ENCODE data around the gene B3GNT9.

The B3GNT9 gene

DNA sequence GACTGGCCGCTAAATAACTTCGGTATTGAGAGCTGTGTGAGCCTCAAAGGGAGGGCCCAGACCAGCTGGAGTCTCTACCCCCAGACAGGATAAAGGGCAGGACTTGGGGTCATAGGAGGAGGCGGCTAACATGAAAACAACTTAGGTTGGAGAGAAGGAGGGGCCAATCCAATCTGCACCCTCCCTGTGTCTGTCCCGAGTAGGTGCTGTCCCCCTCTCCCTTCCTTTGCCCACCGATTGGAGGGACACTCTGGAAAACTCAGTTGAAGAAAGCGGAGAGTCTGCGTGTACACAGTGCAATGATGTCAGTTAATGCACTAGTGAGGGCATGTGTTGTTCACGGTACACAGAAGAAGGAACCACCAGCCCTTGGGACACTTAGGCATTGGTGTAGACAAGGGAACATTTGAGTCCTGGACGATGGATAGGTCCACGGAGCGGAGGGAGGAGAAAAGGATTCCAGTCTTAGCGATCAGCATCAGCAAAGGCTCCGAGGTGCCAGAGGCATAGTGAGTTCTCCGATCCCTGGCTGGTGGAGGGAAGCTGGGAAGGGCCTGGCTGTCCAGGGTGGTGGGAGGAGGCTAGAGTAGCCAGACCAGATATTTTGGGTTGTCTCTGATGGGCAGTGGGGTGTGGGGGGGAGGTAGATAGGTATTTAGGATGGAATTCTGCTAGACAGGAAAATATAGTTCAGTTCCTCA is 20.3 kb upstream of the B3GNT9 start:
- no peak overlapping the region for H3K27ac ChIP-seq

DNA sequence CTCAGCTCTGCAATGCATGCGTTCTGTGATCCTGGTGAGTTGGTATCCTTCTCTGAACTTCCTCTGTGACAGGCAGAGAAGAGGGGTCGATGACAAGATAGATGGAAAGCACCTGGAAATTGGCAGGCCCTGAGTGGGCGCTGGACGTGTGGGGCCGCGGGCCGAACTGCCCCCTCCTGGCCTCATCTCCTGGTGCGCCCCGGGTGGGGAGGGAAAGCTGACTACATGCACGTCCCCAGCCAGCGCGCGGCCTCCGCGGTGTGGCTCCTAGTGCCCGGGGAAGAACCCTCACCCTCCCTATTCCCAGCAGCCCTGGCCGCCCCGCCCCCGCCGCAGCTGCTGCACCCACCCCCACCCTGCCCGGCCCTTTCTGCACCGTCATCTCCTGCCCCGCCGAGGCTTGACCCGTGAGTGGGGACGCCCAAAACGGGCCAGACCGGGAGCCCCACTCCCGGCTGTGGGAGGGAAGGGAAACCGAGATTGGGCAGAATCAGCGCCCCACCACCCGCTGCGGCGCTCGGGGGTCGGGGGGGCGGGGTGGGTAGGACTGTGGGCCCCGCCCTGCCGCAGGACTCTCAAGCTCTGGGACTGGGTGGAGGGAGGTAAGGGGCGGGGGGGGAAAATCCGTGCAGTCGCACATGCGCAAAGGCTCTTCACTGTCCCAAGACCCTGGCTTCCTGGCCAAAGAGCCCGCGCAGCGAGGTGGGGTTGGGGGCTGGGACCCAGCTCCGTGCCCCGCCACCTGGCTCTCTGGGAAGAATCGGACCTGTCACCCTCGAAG is 19.6 kb upstream of the B3GNT9 start, which contains the start of gene NOL3:
Gene NOL3, plus strand, starts transcription at position 371 of the 781 bp plus-strand sequence.
- H3K27ac ChIP-seq, result no peak within 1 kb of the TSS
- TF ChIP-seq, protein P1, sequence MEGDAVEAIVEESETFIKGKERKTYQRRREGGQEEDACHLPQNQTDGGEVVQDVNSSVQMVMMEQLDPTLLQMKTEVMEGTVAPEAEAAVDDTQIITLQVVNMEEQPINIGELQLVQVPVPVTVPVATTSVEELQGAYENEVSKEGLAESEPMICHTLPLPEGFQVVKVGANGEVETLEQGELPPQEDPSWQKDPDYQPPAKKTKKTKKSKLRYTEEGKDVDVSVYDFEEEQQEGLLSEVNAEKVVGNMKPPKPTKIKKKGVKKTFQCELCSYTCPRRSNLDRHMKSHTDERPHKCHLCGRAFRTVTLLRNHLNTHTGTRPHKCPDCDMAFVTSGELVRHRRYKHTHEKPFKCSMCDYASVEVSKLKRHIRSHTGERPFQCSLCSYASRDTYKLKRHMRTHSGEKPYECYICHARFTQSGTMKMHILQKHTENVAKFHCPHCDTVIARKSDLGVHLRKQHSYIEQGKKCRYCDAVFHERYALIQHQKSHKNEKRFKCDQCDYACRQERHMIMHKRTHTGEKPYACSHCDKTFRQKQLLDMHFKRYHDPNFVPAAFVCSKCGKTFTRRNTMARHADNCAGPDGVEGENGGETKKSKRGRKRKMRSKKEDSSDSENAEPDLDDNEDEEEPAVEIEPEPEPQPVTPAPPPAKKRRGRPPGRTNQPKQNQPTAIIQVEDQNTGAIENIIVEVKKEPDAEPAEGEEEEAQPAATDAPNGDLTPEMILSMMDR (conservative IDR thresholded peaks at IDR 0.05), result no peak

More for the DNA sequence above, 20.3 kb upstream of the B3GNT9 start:
- TF ChIP-seq, protein P1 (conservative IDR thresholded peaks at IDR 0.05), result no peak

GRCh38 chr16:67169642-67170167 is 18.9 kb upstream of the B3GNT9 start:
- H3K27ac ChIP-seq, result no peak overlapping the region

GRCh38 chr16:67169011-67169451 is 18.2 kb upstream of the B3GNT9 start:
- TF ChIP-seq, protein P1 (conservative IDR thresholded peaks at IDR 0.05), result no peak
- no peak overlapping the region for H3K27ac ChIP-seq

More at GRCh38 chr16:67169642-67170167, 18.9 kb upstream of the B3GNT9 start:
- TF ChIP-seq, protein P1 (conservative IDR thresholded peaks at IDR 0.05), result no peak

DNA sequence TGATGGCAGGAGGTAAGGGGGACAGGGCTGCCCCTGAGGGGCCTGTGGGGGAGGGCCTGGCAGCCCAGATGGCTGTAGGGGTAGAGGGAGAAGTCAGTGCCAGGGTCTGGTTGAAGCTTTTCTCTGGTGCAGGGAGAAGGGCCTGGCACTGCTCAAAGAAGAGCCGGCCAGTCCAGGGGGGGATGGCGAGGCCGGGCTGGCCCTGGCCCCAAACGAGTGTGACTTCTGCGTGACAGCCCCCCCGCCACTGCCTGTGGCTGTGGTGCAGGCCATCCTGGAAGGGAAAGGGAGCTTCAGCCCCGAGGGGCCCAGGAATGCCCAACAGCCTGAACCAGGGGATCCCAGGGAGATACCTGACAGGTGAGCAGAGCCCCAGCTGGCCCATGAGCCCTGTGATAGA is 16.8 kb upstream of the B3GNT9 start:
- TF ChIP-seq, protein P1 (conservative IDR thresholded peaks at IDR 0.05), result no peak
- no peak overlapping the region for H3K27ac ChIP-seq

- no peak overlapping the region for H3K27ac ChIP-seq
- TF ChIP-seq, protein P1 (conservative IDR thresholded peaks at IDR 0.05), result no peak
These were observed 15.9 kb upstream of the B3GNT9 start for GRCh38 chr16:67166598-67167168.

DNA sequence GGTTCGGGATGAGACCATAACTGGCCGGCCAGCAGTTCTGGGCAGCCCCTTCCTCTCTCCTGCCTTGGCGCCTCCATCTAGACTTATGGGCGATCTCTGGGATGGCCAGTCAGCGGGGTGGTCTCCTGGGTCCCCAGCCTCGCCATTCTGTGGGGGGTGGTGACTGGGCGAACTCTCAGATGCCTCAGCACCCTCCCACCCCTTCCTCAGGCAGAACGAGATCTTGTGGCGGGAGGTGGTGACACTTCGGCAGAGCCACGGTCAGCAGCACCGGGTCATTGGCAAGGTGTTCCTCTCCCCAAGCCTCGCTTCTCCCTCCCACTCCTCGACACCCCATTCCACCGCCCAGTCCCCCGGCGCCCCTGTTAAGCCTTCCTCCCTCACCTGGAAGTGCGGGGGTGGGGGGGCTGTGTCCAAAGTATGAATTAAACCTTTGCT is 15.3 kb upstream of the B3GNT9 start:
- no peak overlapping the region for H3K27ac ChIP-seq
- TF ChIP-seq, protein P1 (conservative IDR thresholded peaks at IDR 0.05), result no peak

Measured in VCaP (cell line).